NCI-H2107 treated with DMSO at 0.1 percent for 48 hours (cell line): ENCODE measurements around the gene TUBA8.
"Not testable (repeated sequence)": the region's sequence is repeated elsewhere in the genome, so short reads cannot be mapped to it uniquely, and the experiment has no call there.

ENCODE experiments used
- DNase-seq: peaks from one replicate; lab custom pipeline; 2025; ENCODE audit not compliant: unreplicated experiment; lab: John Stamatoyannopoulos, UW

TUBA8 gene

DNA sequence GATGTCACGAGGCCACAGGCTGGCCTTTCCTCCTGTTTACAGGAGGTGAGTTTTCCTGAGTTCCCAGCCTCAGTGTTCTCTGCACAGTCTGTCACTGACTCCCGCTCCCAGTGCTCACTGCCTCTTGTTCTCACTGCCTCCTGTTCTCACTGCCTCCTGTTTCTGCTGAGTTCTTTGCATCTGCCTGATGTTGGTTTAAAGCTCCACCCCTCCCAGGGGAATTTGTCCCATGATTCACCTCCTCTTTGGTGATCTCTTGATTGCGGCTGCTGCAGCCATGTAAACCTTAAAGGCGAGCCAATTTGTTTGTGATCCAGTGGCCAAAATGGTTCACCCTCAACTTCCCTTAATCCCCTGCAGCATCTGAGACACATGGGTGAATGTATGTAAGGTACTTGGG, 6.0 kb upstream of the TUBA8 start:
- no peak for DNase-seq

DNA sequence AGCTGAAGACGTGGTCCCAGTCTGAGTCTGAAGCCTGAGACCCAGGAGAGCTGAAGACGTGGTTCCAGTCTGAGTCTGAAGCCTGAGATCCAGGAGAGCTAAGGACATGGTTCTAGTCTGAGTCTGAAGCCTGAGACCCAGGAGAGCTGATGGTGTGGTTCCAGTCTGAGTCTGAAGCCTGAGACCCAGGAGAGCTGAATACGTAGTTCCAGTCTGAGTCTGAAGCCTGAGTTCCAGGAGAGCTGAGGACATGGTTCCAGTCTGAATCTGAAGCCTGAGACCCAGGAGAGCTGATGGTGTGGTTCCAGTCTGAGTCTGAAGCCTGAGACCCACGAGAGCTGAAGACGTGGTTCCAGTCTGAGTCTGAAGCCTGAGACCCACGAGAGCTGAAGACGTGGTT, 4.6 kb upstream of the TUBA8 start:
- DNase-seq, result not testable (repeated sequence)

DNA sequence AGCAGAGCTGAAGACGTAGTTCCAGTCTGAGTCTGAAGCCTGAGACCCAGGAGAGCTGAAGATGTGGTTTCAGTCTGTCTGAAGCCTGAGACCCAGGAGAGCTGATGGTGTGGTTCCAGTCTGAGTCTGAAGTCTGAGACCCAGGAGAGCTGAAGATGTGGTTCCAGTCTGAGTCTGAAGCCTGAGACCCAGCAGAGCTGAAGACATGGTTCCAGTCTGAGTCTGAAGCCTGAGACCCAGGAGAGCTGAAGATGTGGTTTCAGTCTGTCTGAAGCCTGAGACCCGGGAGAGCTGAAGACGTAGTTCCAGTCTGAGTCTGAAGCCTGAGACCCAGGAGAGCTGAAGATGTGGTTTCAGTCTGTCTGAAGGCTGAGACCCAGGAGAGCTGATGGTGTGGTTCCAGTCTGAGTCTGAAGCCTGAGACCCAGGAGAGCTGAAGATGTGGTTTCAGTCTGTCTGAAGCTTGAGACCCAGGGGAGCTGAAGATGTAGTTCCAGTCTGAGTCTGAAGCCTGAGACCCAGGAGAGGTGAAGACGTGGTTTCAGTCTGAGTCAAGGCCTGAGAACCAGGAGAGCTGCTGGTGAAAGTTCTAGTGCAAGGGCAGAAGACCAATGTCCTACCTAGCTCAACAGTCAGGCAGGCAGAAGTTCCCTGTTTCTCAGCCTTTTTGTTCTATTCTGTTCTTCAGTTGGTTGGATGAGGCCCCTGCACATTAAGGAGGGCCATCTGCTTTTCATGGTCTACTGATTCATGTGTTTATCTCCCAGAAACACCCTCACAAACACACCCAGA, 3.9 kb upstream of the TUBA8 start:
- not testable (repeated sequence) for DNase-seq

DNA sequence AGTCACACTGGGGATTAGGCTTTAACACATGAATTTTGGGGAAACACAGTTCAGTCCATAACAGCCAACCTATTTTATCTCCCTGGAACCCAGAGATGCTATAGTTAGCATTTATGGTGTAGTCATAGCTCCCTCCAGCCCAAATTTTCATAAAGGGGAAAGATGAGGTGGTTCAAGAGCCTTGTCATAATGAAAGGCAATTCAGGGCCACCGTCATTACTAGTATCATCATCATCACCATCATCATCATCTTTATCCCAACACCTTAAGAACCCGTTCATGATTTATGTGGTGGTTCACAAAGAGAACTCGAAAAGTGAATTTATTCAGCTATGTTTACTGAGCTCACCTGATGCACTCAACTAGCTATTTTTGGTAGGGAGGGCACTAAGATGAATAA, 2.4 kb upstream of the TUBA8 start:
- DNase-seq, result no peak

DNA sequence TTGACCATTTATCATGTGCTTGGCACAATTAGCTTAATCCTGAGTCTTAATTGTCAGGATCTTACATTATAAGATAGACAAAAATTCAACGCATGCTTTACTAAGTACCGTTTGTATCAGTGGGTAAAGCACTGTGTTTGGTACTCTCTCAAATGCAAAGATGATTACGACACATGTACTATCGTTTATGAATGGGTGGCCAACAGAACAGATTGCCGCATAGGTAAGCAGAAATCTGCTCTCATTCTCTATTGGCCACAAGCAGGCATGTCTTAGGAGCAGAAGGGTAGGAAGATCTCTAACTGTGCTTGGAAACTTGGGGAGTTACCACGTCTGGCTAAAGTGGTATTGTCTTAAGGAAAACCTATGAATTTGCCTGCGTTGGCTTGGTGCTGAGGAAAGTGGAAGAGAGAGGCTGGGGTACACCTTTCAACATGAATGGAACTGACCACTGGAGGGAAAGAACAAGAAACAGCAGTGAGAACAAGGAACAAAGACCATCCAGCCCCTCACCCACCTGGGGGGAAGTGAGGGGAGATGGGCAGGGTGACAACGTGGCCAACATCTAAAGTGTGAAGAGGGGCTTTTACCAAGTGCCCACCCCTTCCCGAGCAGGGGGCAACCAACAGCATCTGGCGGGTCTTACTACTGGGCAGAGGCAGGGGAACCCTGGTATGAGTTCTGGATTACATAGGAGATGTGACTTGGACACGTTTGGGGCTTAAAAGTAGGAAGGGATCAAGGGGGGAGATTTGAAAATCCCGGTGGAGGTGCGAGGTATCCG, 1.0 kb upstream of the TUBA8 start:
- DNase-seq, result no peak

DNA sequence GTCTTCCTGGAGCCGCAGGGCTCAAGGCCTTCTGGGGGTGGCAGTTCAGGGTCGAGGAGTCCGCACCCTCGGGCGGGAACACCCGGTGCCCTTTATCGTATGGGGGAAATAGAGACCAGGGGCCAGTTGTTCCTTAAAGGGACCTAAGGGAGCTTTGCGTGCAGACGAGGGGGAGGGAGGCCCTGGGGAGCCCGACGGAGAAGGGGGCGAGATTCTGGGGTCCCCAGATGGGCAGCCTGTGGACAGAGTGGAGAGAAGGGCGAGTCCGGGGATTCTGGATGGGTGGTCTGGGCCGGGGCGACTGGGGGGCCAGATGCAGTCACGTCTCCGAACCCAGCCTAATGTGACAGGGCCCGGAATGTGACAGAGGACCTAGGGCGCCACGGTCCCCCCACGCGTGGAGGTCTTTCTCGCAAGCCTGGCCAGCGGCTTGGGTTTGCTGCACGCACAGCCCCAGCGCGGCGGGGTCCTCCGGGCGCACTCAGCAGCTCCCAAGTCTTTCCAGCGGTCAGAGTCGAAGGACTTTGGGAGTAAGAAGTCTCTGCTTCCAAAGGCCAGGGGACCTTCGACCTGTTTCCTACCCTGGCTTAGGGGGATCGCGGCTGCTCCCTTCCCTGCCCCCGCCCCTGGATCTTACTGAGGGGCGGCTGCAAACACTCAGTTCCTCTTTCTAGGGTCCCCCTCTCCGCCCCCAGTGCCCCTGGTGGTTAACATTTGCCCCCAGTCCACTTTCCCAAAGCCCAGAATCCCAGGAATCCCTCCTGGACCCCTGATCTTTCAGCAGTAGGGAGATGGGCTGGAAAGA, 547 bp downstream of the TUBA8 start:
- DNase-seq, result no peak

DNA sequence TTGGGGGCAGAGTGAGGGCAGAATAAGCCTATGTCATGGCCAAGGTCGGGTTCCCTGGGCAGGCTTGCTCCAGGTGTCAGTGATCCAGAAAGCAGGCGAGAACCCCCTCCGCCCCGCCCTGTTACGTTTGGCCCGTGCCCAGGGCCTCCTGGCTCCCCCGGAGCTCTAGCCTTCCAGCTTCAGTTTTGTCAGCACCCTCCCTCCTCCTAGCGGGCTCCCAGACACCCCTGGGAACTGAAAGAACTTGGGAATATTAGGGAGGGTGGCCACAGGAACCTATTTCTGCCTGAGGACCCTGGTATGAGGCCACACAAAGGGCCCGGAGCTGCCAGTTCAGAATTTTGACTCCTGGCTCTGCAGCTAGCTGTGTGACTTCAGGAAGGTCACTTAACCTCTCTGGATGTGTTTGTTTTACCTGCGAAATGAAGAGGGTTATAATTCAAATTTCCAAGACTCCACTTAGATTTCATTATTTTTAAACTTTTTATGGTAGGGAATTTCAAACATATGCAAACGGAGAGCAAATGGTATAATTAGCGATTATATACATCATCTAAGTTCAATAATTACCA, 1.2 kb downstream of the TUBA8 start:
- no peak for DNase-seq

DNA sequence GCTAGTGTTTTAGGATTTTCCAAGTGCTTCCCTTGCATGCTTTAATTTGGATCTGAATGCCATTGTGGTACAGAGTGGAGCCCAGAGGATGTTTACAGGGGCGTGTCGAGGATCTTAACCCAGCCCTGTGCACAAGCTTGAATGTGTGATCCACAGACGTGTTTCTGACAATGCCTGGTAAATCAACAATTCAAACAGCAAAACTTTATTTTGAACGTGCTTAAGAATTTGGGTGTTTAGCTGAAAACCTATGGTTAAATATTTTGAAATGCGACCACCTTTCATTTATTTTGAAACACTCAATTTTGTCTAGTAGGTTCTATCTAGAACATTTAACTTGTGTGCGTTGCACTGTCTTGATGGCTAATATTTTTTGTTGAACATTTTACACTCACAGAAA, 1.8 kb downstream of the TUBA8 start:
- no peak for DNase-seq

DNA sequence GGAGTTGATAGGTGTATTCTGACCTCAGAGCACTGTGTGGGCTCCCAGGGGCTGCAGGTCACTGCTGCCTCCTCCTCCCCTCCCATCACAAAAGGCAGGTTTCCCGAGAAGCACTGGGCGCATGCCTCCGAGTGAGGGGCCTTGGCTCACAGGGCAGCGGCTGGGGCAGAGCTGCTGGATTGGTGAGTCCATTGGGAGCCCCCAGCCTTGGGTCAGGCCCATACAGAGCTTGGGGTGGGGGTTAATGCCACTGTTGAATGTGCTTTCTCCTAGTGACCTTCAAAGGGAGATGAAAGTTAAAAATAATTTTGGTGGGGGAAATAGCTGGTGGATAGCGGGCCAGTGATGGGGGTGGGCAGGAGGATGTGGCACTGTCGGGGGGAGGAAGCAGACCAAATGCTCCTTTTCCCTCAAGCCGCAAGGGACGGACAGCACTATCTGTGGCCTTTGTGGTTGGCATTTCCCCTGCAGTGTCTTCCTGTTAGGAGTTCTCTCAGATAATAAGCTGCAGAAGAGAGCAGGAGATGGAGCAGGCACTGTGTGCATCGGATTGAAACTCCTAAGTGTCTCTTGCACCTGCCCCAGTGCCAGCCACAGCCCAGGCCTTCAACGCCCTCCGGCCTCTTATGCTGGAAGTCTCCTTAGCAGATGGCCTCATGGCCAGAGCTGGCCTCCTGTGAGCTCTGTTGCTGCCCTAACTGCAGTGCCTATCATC, 3.2 kb downstream of the TUBA8 start:
- no peak for DNase-seq

DNA sequence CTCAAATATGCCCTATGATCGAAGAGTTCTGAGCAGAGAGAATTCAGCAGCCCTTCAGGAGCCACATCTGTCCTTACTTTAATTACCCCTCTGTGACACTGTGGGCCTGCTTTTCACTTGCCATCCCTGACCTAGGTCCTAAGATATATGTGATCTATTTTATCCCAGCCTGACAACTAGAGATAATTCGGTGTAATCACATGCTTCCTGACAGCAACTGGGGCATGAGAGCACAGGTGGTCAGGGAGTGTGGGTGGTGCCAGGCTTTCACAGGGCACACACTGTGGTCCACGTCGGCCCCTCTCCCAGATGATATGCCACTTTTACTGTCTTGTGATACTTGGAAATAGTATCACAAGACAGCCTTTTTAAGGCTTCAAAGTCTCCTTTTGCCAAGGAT, 3.9 kb downstream of the TUBA8 start:
- DNase-seq, result no peak

DNA sequence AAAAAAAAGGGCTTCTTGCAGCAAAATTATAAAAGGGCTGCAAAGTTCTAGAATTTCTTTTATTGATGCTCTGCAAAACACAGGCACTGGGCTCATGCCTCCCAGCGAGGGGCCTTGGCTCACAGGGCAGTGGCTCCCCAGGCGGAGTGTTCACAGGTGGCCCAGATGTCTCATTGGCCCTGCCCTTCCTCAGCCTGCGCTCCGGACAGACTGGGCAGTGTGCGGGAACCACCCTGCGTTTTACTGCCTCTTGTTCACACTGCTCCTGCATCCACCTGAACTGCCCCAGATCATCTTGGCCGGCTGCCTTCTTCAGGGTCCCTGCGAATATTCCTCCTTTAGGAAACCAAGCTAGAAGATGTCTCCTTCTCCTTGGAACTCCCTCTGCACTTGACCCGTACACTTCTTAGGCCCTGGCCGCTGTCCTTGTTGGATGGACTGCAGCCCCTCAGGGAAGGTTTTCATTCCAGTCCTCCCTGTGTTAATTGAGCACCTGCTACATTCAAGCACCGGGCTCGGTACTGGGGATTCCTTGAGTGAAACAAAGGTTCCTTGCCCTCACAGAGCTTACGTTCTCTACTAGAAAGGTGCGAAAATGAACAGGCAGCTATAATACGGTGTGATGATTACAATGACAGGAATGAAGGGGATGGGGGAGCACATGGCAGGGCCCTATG, 4.5 kb downstream of the TUBA8 start:
- DNase-seq, result no peak

DNA sequence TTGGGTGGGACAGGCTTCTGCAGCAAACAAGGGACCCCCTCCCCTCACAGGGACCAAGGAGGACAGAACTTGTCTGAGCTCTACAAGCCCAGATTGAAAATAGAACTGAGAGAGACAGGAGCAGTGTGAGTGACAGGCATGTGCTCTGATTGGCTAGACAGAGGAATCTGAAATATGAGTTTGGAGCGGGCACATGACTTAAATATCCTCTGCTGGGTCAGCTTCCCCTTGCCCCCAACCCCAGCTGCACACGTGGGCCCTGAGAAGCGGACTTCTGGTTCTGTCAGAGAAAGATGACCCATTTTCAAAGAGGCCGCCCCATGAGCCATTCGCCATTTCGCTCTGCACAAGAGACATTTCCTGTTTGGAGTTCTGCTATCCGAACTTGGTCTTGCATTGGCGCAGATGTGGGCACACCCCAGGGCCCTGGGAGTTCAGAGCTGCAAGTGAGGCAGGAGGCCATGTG, 5.3 kb downstream of the TUBA8 start:
- DNase-seq, result no peak

DNA sequence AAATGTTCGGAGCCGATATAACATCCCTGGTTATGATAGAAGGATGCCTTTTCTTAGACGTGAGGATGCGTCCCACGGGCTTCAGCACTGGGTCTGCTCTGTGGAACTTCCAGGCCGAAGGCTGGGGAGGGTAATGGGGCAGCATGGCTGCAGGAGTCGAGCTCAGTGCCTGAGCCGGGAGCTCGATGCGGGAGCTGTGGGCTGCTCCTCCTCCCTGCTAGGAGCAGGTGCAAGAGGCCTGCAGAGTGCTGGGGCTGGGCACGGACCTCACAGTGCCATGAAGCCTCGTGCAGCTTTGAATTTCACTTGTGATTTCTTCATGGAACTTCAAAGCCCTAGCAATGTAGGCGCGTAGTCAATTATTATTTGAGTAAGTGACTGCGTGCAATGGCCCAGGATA, 6.0 kb downstream of the TUBA8 start:
- DNase-seq, result no peak

DNA sequence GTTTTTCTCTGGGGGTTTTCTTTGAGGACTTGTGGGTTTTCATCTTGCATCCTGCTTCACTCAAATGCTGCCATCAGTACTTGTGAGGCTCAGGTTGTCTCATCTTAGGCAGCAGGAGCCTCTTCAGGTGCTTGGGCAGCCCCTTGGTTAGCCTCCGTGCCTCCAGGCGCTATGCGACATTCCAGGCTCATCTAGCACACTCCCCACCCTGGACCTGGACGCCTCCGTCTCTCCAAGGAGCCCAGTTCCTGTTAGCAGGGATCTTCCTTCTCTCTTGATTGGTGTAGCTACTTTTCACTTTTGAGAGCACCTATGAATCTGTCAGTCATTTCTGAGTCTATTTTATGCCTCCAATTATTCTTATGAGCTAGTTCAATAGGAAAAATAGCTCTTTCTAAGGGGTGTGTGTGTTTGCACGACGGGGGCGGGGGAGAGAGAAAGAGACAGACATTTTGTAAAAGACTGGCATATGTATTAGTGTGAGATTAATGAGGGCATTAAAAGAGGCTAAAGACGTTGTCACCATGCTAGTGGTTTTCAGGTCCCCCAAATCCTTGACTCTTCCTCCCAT, 7.8 kb downstream of the TUBA8 start:
- no peak for DNase-seq

DNA sequence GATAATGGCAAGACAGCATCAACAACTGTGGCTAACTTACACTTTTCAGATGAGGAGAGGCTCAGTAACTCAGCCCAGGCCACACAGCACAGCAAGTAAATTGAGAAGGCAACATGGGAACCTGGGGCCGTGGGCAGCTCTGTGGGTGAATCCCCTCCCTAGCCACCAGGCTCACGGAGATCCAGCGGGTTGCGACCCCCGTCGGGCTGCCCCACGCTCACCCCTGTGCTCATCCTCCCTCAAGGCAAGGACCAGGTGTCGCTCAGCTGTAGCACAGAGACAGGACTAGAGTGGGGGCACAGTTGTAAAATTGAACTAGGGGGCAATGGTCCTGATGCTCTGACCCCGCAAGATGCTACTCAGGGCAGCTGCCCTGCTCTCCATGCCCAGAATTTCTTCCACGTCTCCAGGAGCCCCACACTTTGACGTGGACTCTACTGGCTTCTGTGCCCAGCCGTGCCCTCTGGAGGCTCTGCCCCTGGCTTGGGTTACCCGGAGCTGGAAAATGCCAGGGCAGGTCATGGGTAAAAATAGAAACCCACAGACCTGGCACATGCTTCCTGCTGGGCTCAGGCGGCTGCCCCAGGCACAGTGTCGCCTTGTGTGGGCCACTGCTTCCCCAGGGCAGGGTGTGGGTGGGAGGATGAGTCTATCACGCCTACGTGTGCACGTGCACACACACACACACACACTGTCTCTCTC, 9.0 kb downstream of the TUBA8 start:
- DNase-seq, result no peak

DNA sequence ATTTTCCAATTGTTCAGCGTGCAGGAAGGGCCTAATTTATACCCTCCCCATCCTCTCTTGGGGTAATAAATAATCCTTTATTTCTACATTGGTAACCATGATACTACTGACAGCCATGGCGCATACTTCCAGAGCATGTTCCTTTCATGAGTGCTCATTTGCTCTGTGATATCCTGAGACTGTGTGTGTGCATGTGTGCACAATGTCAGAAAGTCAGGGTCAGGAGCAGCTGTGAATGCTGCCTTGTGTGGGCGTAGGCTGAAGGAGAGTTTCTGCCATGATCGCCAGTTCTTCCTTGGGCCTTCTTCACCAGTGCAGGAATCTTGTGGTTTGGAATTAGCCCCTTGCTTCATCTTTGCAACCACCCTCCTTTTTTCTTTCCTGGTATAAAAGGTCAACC, 10.2 kb downstream of the TUBA8 start:
- DNase-seq, result no peak

DNA sequence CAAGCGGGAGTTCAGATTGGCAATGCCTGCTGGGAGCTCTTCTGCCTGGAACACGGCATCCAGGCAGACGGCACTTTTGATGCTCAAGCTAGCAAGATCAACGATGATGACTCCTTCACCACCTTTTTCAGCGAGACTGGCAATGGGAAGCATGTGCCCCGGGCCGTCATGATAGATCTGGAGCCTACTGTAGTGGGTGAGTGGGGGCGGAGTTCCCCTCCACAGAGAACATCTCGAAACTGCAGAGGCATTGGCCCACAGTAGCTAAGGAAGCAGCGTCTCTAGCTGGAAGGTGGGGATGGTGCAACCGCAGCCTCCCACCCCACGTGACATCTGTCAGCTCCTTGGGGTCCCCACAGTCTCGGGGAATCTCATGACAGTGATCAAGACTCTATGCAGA, 10.9 kb downstream of the TUBA8 start:
- DNase-seq, result no peak

DNA sequence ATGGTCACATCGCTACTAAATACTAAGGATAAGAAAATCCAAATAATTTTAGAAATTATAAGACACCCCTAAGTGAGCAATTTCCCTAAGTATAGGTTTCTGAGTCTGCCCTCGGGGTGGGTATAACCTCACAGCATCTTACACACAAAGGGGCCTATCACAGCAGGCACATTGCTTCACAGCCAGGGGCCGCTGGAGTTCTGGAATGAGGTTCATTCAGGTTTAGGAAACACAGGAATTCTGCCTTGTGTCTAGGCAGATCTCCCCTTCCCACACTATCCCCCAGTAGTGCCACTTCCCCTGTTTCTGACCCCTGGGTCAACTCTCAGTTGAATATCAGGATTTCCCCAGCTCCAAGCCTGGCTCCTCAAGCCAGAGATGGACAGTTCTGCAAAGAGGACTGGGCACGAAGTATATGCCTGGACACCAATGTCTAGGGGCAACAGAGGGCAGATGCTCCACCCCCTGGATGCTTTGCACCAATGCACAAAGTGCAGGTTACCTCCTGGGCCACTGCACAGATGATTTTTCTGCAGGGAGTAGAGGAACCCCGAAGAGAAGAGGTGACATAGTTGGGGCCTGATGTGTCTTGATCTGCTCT, 11.4 kb downstream of the TUBA8 start:
- DNase-seq, result no peak
